ENCODE results near the gene FRK.

FRK gene

DNA sequence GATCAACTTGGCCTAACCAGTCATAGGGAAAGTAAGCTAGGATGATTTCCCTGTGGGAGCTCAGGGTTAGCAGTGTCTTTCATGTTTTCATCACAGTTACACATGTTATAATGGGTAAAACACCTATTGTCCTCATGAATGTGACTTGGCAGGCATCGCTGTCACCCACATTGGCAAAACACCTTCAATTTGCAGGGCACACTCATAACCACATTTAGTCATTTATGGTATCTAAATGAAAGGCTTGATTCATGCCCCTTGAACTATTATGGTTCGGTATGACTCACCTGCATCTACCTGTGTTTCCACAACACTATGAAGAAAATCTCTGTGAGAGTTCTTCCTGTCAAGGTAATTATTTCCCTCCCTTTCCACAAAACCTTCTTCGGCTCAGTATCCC is 49.2 kb downstream of the FRK start:
- Histone ChIP-seq H3K9me3 (ENCODE audit: control insufficient read depth in 1 of 2, low read length in 2 of 2) (no peaks in the 10 kb centered on the region), H3K27ac (ENCODE audit: low read depth, low read length) (no peak overlapping the region), H3K4me1 (ENCODE audit: control insufficient read depth in 1 of 2, insufficient read depth in 2 of 2, low read length in 2 of 2) (peaks cover 33 to 42% of the 10 kb centered on the region in 2 donors), H3K36me3 (ENCODE audit: control insufficient read depth in 1 of 2, insufficient read depth in 2 of 2, low read length in 2 of 2) (no peaks in the 10 kb centered on the region), H3K4me3 (ENCODE audit: low read depth in 1 of 2, low read length in 2 of 2) (peak overlapping the region; percentile 26 to 46), H3K27me3 (ENCODE audit: control insufficient read depth in 1 of 2, insufficient read depth in 2 of 2, low read length in 2 of 2) (no peaks in the 10 kb centered on the region), H3K9ac (ENCODE audit: low read depth in 1 of 2, low read length in 2 of 2) (no peak overlapping the region)

DNA sequence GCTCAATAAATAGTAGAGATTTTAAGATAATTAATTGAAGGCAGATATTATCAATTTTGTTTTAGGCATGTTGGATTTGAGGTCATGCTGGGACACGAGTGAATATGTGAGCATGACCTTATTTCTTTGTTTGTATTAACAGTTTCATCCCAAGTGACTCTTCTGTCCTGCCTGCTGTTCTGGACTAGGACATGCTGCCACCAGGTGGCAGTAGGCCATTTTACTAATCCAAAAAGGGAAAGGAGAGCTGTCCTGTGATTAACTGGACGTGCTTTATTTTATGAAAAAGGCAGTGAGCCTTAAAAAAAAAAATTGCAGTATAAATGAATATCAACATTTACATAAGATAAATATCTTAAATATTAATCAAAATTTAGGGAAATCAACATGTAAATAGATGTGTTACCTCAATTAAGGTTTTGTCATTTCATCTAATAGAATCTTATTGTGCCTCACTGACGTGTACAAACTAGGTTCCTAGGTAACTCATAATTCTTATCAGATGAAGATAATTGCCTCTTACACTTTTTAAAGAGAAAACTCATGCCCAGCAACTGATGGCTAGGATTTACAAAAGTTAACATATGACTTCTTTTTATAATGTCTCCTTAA is 49.8 kb downstream of the FRK start:
- H3K9ac ChIP-seq (ENCODE audit: low read depth in 1 of 2, low read length in 2 of 2) = no peak overlapping the region

DNA sequence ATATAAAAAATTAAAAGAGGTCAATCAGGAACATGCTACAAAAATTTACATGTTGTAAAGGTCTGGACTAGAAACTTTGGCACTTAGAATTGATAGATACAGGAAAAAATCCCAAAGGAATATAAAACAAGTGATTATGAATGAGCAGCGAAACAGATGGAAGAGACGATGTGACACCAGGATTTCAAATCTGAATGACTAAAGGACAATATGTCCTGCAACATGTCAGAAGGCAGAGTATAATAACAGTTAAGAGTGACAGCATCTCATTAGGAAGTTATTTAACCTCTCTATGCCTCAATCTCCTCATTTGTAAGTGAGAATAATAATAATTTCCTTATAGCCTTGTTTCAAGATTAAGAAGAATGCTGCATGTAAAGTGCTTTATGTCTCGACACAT is 50.3 kb downstream of the FRK start:
- Histone ChIP-seq H3K27me3 (ENCODE audit: control insufficient read depth in 1 of 2, insufficient read depth in 2 of 2, low read length in 2 of 2) (no peaks in the 10 kb centered on the region), H3K36me3 (ENCODE audit: control insufficient read depth in 1 of 2, insufficient read depth in 2 of 2, low read length in 2 of 2) (no peaks in the 10 kb centered on the region), H3K4me3 (ENCODE audit: low read depth in 1 of 2, low read length in 2 of 2) (no peak overlapping the region), H3K9me3 (ENCODE audit: control insufficient read depth in 1 of 2, low read length in 2 of 2) (no peaks in the 10 kb centered on the region), H3K4me1 (ENCODE audit: control insufficient read depth in 1 of 2, insufficient read depth in 2 of 2, low read length in 2 of 2) (peaks cover 30 to 33% of the 10 kb centered on the region in 2 donors), H3K9ac (ENCODE audit: low read depth in 1 of 2, low read length in 2 of 2) (no peak overlapping the region), H3K27ac (ENCODE audit: low read depth, low read length) (no peak overlapping the region)

More for the DNA sequence above, 49.8 kb downstream of the FRK start:
- no peaks in the 10 kb centered on the region for H3K9me3 ChIP-seq (ENCODE audit: control insufficient read depth in 1 of 2, low read length in 2 of 2)
- H3K4me1 ChIP-seq (ENCODE audit: control insufficient read depth in 1 of 2, insufficient read depth in 2 of 2, low read length in 2 of 2) = peaks cover 30 to 38% of the 10 kb centered on the region in 2 donors
- no peaks in the 10 kb centered on the region for H3K36me3 ChIP-seq (ENCODE audit: control insufficient read depth in 1 of 2, insufficient read depth in 2 of 2, low read length in 2 of 2)
- H3K27ac ChIP-seq (ENCODE audit: low read depth, low read length) = no peak overlapping the region
- peak overlapping the region; percentile 26 to 46 for H3K4me3 ChIP-seq (ENCODE audit: low read depth in 1 of 2, low read length in 2 of 2)
- no peaks in the 10 kb centered on the region for H3K27me3 ChIP-seq (ENCODE audit: control insufficient read depth in 1 of 2, insufficient read depth in 2 of 2, low read length in 2 of 2)

DNA sequence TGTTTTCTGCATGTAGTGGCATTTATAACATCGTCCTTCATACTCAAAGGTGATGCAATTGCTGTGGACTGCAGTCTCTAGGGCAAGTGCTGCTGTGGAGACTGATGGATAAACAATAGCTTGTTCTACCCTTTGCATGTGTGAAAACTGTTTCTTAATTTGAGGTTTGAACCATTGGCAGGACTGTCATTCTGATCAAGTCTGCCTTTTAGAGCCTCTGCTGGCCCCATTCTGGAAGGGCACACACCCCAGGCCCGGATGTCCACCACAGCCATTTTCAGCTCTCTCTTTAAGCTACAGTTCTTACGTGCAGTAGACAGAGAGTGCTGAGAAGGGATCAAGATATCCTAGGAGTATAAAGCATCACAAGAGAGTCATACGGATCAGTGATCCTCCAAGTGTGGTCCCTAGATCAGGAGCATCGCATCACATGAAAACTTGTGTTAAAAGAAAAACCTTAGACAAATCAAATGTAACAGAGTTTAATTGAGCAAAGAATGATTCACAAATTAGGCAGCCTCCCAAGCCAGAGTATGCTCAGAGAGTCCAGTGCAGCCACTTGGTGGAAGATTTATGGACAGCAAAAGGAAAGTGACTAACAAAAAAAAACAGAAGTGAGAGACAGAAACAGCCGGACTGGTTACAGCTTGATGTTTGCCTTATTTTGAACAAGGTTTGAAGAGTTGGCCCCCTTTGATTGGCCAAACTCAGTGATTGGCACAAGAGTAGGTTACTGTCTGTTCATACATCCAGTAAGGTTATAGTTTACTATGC is 52.0 kb downstream of the FRK start:
- H3K4me3 ChIP-seq (ENCODE audit: low read depth in 1 of 2, low read length in 2 of 2) = no peak overlapping the region
- H3K27me3 ChIP-seq (ENCODE audit: control insufficient read depth in 1 of 2, insufficient read depth in 2 of 2, low read length in 2 of 2) = no peaks in the 10 kb centered on the region
- H3K36me3 ChIP-seq (ENCODE audit: control insufficient read depth in 1 of 2, insufficient read depth in 2 of 2, low read length in 2 of 2) = no peaks in the 10 kb centered on the region
- peaks cover 20 to 25% of the 10 kb centered on the region in 2 donors for H3K4me1 ChIP-seq (ENCODE audit: control insufficient read depth in 1 of 2, insufficient read depth in 2 of 2, low read length in 2 of 2)
- no peak overlapping the region for H3K27ac ChIP-seq (ENCODE audit: low read depth, low read length)
- H3K9me3 ChIP-seq (ENCODE audit: control insufficient read depth in 1 of 2, low read length in 2 of 2) = no peaks in the 10 kb centered on the region
- no peak overlapping the region for H3K9ac ChIP-seq (ENCODE audit: low read depth in 1 of 2, low read length in 2 of 2)

GRCh38 chr6:116004841-116005815 is 55.6 kb downstream of the FRK start:
- H3K27ac ChIP-seq (ENCODE audit: low read depth, low read length) = no peak overlapping the region
- no peak overlapping the region for H3K4me3 ChIP-seq (ENCODE audit: low read depth in 1 of 2, low read length in 2 of 2)
- H3K4me1 ChIP-seq (ENCODE audit: control insufficient read depth in 1 of 2, insufficient read depth in 2 of 2, low read length in 2 of 2) = no peaks in the 10 kb centered on the region
- H3K27me3 ChIP-seq (ENCODE audit: control insufficient read depth in 1 of 2, insufficient read depth in 2 of 2, low read length in 2 of 2) = no peaks in the 10 kb centered on the region
- H3K9me3 ChIP-seq (ENCODE audit: control insufficient read depth in 1 of 2, low read length in 2 of 2) = no peaks in the 10 kb centered on the region
- H3K36me3 ChIP-seq (ENCODE audit: control insufficient read depth in 1 of 2, insufficient read depth in 2 of 2, low read length in 2 of 2) = peaks cover 0 to 20% of the 10 kb centered on the region in 2 donors
- no peak overlapping the region for H3K9ac ChIP-seq (ENCODE audit: low read depth in 1 of 2, low read length in 2 of 2)

GRCh38 chr6:116003668-116004067 is 57.0 kb downstream of the FRK start:
- Histone ChIP-seq H3K36me3 (ENCODE audit: control insufficient read depth in 1 of 2, insufficient read depth in 2 of 2, low read length in 2 of 2) (peaks cover 0 to 20% of the 10 kb centered on the region in 2 donors), H3K27me3 (ENCODE audit: control insufficient read depth in 1 of 2, insufficient read depth in 2 of 2, low read length in 2 of 2) (no peaks in the 10 kb centered on the region)

GRCh38 chr6:116002756-116003155 is 57.9 kb downstream of the FRK start:
- Histone ChIP-seq H3K4me3 (ENCODE audit: low read depth in 1 of 2, low read length in 2 of 2) (no peak overlapping the region), H3K27me3 (ENCODE audit: control insufficient read depth in 1 of 2, insufficient read depth in 2 of 2, low read length in 2 of 2) (no peaks in the 10 kb centered on the region), H3K9me3 (ENCODE audit: control insufficient read depth in 1 of 2, low read length in 2 of 2) (no peaks in the 10 kb centered on the region), H3K9ac (ENCODE audit: low read depth in 1 of 2, low read length in 2 of 2) (no peak overlapping the region), H3K36me3 (ENCODE audit: control insufficient read depth in 1 of 2, insufficient read depth in 2 of 2, low read length in 2 of 2) (peaks cover 0 to 20% of the 10 kb centered on the region in 2 donors), H3K4me1 (ENCODE audit: control insufficient read depth in 1 of 2, insufficient read depth in 2 of 2, low read length in 2 of 2) (no peaks in the 10 kb centered on the region), H3K27ac (ENCODE audit: low read depth, low read length) (no peak overlapping the region)

More at GRCh38 chr6:116003668-116004067, 57.0 kb downstream of the FRK start:
- Histone ChIP-seq H3K27ac (ENCODE audit: low read depth, low read length) (no peak overlapping the region), H3K4me3 (ENCODE audit: low read depth in 1 of 2, low read length in 2 of 2) (no peak overlapping the region), H3K9ac (ENCODE audit: low read depth in 1 of 2, low read length in 2 of 2) (no peak overlapping the region), H3K4me1 (ENCODE audit: control insufficient read depth in 1 of 2, insufficient read depth in 2 of 2, low read length in 2 of 2) (no peaks in the 10 kb centered on the region), H3K9me3 (ENCODE audit: control insufficient read depth in 1 of 2, low read length in 2 of 2) (no peaks in the 10 kb centered on the region)

DNA sequence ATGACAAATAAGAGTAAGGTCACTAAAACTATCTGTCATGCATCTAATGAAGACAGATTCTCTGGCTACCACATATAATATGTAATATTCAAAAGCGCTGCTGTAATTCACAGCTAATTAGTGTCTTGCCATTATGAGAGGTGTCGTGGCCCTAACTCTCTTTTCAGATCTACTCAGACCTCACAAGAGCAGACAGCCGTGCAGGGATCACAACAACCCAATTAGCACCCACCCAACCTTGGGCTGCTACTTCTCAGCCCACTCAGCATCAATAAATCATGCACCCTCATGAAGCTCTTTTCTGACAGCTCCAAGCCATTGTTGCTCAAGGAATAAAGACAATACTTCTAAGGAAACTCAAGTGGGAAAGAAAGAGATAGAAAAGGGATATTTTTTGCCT is 61.5 kb downstream of the FRK start:
- no peak overlapping the region for H3K9ac ChIP-seq (ENCODE audit: low read depth in 1 of 2, low read length in 2 of 2)
- H3K36me3 ChIP-seq (ENCODE audit: control insufficient read depth in 1 of 2, insufficient read depth in 2 of 2, low read length in 2 of 2) = peaks cover 0 to 20% of the 10 kb centered on the region in 2 donors
- H3K27me3 ChIP-seq (ENCODE audit: control insufficient read depth in 1 of 2, insufficient read depth in 2 of 2, low read length in 2 of 2) = no peaks in the 10 kb centered on the region
- no peaks in the 10 kb centered on the region for H3K9me3 ChIP-seq (ENCODE audit: control insufficient read depth in 1 of 2, low read length in 2 of 2)
- no peak overlapping the region for H3K4me3 ChIP-seq (ENCODE audit: low read depth in 1 of 2, low read length in 2 of 2)
- no peak overlapping the region for H3K27ac ChIP-seq (ENCODE audit: low read depth, low read length)
- no peaks in the 10 kb centered on the region for H3K4me1 ChIP-seq (ENCODE audit: control insufficient read depth in 1 of 2, insufficient read depth in 2 of 2, low read length in 2 of 2)

DNA sequence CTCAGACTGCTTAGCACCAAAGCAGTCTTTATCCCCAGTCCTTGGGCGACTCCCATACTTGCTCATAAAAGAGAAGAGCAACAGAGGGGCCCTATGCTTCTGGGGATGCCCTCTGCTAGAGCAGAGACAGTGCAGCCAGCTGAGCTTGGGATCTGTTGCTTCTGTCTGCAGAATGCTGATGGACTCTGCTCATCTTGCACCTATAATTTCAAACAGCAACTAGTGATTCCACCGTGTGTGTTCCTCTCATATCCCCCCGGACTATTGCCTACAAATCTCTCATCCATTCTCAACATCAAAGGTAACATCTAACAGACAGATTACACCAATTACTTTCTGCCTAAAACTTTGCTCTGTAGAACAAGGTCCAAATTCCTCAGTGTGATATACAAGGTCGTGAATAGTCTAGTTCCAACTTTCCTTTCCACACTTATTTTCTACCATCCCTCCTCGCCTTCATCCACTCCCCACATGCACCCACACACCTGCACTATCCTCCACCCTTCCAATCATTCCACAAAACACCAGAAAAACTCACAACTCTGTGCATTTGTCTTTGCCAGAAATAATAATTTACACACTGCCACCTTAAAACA is 62.6 kb downstream of the FRK start:
- H3K9me3 ChIP-seq (ENCODE audit: control insufficient read depth in 1 of 2, low read length in 2 of 2) = no peaks in the 10 kb centered on the region
- H3K4me1 ChIP-seq (ENCODE audit: control insufficient read depth in 1 of 2, insufficient read depth in 2 of 2, low read length in 2 of 2) = no peaks in the 10 kb centered on the region
- H3K27ac ChIP-seq (ENCODE audit: low read depth, low read length) = no peak overlapping the region
- H3K4me3 ChIP-seq (ENCODE audit: low read depth in 1 of 2, low read length in 2 of 2) = no peak overlapping the region
- no peaks in the 10 kb centered on the region for H3K27me3 ChIP-seq (ENCODE audit: control insufficient read depth in 1 of 2, insufficient read depth in 2 of 2, low read length in 2 of 2)
- H3K36me3 ChIP-seq (ENCODE audit: control insufficient read depth in 1 of 2, insufficient read depth in 2 of 2, low read length in 2 of 2) = peaks cover 0 to 15% of the 10 kb centered on the region in 2 donors
- no peak overlapping the region for H3K9ac ChIP-seq (ENCODE audit: low read depth in 1 of 2, low read length in 2 of 2)
